ENCODE results near the gene FGD4. TPM values are rescaled to one million over a fixed set of nuclear protein-coding genes. Genes with fewer than 3 reads are reported as not detected.

The FGD4 gene
- total and polyA plus RNA-seq, 2 of the 4 experiments (the other 2 are of a cell fraction), result 2.1 to 8.8 TPM

DNA sequence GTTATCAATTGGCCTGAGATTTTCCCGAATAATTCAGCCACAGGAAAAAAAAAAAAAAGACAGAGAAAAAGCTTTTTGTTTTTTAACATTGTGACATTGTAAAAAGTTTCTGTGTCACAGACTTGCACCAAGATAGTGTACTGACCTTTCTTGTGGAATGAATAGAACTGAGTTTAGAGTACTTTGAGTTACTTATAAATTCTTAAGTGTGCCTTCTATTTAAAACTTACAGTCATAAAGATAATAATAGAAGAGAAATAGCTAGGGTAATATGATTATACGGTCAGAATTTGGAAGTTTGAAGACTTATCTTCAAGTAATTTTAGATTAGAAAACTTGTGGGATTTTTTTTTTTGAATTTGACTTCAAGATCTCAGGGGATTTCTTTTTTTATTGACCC, 88.8 kb downstream of the FGD4 start:
- WGBS, 2 experiments (ENCODE audit: extremely low coverage in 2 of 2, insufficient read length in 1 of 2), result 83% methylated on average over 1 of the region's 2 CpGs; no CpG with 5 or more reads in 1 of the 2 experiments
- no peak overlapping the region for H3K27ac ChIP-seq (ENCODE audit: insufficient read depth, low read length)
- no peak overlapping the region for H4K8ac ChIP-seq (ENCODE audit: low read depth in 2 of 2, low read length in 2 of 2)
- peaks cover 5% of the 10 kb centered on the region; the same call in 1 of the 2 replicates for H3K27me3 ChIP-seq (ENCODE audit: control insufficient read depth, insufficient read depth, low read length)
- no peak overlapping the region for H3K4me2 ChIP-seq (ENCODE audit: low read depth, low read length)
- H2BK5ac ChIP-seq (ENCODE audit: low read depth, low read length, poor library complexity, severe bottlenecking), result no peak overlapping the region
- no peak for TF ChIP-seq NFE2L2 (IDR thresholded peaks at IDR 0.05; ENCODE audit: low read depth, low read length)
- TF ChIP-seq CHD1 (IDR thresholded peaks at IDR 0.05; ENCODE audit: low read depth, low read length), result no peak
- TF ChIP-seq, protein P1, sequence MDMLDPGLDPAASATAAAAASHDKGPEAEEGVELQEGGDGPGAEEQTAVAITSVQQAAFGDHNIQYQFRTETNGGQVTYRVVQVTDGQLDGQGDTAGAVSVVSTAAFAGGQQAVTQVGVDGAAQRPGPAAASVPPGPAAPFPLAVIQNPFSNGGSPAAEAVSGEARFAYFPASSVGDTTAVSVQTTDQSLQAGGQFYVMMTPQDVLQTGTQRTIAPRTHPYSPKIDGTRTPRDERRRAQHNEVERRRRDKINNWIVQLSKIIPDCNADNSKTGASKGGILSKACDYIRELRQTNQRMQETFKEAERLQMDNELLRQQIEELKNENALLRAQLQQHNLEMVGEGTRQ (IDR thresholded peaks at IDR 0.05; ENCODE audit: low read depth, low read length), result no peak
- no peak for TF ChIP-seq CEBPB (IDR thresholded peaks at IDR 0.05; ENCODE audit: low read depth, low read length)
- no peak for TF ChIP-seq MAZ (IDR thresholded peaks at IDR 0.05; ENCODE audit: borderline replicate concordance, low read depth, low read length)
- TF ChIP-seq MAFK (IDR thresholded peaks at IDR 0.05; ENCODE audit: low read depth, low read length), result no peak
- TF ChIP-seq, protein P2, sequence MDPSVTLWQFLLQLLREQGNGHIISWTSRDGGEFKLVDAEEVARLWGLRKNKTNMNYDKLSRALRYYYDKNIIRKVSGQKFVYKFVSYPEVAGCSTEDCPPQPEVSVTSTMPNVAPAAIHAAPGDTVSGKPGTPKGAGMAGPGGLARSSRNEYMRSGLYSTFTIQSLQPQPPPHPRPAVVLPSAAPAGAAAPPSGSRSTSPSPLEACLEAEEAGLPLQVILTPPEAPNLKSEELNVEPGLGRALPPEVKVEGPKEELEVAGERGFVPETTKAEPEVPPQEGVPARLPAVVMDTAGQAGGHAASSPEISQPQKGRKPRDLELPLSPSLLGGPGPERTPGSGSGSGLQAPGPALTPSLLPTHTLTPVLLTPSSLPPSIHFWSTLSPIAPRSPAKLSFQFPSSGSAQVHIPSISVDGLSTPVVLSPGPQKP (IDR thresholded peaks at IDR 0.05; ENCODE audit: borderline replicate concordance, low read depth, low read length), result no peak
- TF ChIP-seq FOS (IDR thresholded peaks at IDR 0.05; ENCODE audit: low read depth, low read length), result no peak
- TF ChIP-seq, protein P3, sequence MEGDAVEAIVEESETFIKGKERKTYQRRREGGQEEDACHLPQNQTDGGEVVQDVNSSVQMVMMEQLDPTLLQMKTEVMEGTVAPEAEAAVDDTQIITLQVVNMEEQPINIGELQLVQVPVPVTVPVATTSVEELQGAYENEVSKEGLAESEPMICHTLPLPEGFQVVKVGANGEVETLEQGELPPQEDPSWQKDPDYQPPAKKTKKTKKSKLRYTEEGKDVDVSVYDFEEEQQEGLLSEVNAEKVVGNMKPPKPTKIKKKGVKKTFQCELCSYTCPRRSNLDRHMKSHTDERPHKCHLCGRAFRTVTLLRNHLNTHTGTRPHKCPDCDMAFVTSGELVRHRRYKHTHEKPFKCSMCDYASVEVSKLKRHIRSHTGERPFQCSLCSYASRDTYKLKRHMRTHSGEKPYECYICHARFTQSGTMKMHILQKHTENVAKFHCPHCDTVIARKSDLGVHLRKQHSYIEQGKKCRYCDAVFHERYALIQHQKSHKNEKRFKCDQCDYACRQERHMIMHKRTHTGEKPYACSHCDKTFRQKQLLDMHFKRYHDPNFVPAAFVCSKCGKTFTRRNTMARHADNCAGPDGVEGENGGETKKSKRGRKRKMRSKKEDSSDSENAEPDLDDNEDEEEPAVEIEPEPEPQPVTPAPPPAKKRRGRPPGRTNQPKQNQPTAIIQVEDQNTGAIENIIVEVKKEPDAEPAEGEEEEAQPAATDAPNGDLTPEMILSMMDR (conservative IDR thresholded peaks at IDR 0.05; ENCODE audit: low read depth, low read length), result no peak
- no peak for TF ChIP-seq RAD21 (IDR thresholded peaks at IDR 0.05; ENCODE audit: low read length)
- TF ChIP-seq RCOR1 (IDR thresholded peaks at IDR 0.05; ENCODE audit: insufficient replicate concordance, low read length), result no peak
- no peak for TF ChIP-seq SMC3 (IDR thresholded peaks at IDR 0.05; ENCODE audit: low read depth, low read length)
- H4K5ac ChIP-seq (ENCODE audit: low read depth, low read length), result no peak overlapping the region
- no peaks in the 10 kb centered on the region for H3K79me1 ChIP-seq (ENCODE audit: low read depth in 1 of 2, low read length in 2 of 2)
- intact Hi-C loops (cut with micrococcal nuclease) (no loop called here), in situ Hi-C loops (cut with MboI; ENCODE audit: low sequenced_read_pairs) (no loop called here), dilution Hi-C loops (cut with HindIII; ENCODE audit: low sequenced_read_pairs, unreplicated experiment) (no loop called here)
- no peak overlapping the region for H3K4me3 ChIP-seq (ENCODE audit: insufficient read depth, low read depth, low read length)
- H3K4ac ChIP-seq (ENCODE audit: low read depth, low read length), result no peak overlapping the region
- no TSS peak for BruUV-seq (replicated peaks)
- no peak overlapping the region for H2AFZ ChIP-seq (replicated peaks; ENCODE audit: low read length, poor library complexity)
- H3K18ac ChIP-seq (ENCODE audit: low read depth, low read length), result no peak overlapping the region
- no peak overlapping the region for H2AK9ac ChIP-seq (replicated peaks; ENCODE audit: low read depth, low read length, poor library complexity)
- no peak overlapping the region for H3K56ac ChIP-seq (ENCODE audit: extremely low read depth, insufficient read depth, low read length)
- H3K14ac ChIP-seq (replicated peaks; ENCODE audit: low read depth, low read length), result no peak overlapping the region
- H3K9ac ChIP-seq (ENCODE audit: low read depth, low read length), result no peak overlapping the region
- no peak for DNase-seq
- H2AK5ac ChIP-seq (ENCODE audit: low read depth, low read length), result no peak overlapping the region
- H2BK15ac ChIP-seq (ENCODE audit: low read depth, low read length), result no peak overlapping the region
- no peaks in the 10 kb centered on the region for H3K4me1 ChIP-seq (ENCODE audit: control insufficient read depth, insufficient read depth, low read length)
- no peaks in the 10 kb centered on the region for H3K36me3 ChIP-seq (ENCODE audit: control insufficient read depth, insufficient read depth, low read length)
- H4K91ac ChIP-seq (ENCODE audit: insufficient read depth, low read depth, low read length), result no peak overlapping the region
- ChIA-PET CTCF (interaction anchor here (0.7 kb wide), 1 partner anchor 171 kb away, joined by 3 read pairs; no protein-coding TSS in a partner anchor), POLR2A (ENCODE audit: unreplicated experiment) (no interaction called here)
- no peak overlapping the region for H2BK120ac ChIP-seq (ENCODE audit: low read depth, low read length)
- no peak for ATAC-seq (ENCODE audit: low read depth)
- H4K20me1 ChIP-seq (ENCODE audit: insufficient read depth, low read length), result no peaks in the 10 kb centered on the region
- no peaks in the 10 kb centered on the region for H3K9me3 ChIP-seq (ENCODE audit: control insufficient read depth, insufficient read depth, low read length)
- H3K23ac ChIP-seq (ENCODE audit: low read depth, low read length), result no peak overlapping the region
- no peaks in the 10 kb centered on the region for H3K9me1 ChIP-seq (ENCODE audit: insufficient read depth, low read length)
- no peak overlapping the region for H2BK20ac ChIP-seq (ENCODE audit: low read depth, low read length)

Measured in IMR-90 (cell line).